Amygdala (tissue), 56 donors: ENCODE measurements around the gene APOL1.
"Not testable (repeated sequence)": the region's sequence is repeated elsewhere in the genome, so short reads cannot be mapped to it uniquely, and the experiment has no call there.

Experiments used
- DNase-seq, 56 donors: peaks; one replicate each; lab custom pipeline; 2025; lab: John Stamatoyannopoulos, UW

Gene APOL1

DNA sequence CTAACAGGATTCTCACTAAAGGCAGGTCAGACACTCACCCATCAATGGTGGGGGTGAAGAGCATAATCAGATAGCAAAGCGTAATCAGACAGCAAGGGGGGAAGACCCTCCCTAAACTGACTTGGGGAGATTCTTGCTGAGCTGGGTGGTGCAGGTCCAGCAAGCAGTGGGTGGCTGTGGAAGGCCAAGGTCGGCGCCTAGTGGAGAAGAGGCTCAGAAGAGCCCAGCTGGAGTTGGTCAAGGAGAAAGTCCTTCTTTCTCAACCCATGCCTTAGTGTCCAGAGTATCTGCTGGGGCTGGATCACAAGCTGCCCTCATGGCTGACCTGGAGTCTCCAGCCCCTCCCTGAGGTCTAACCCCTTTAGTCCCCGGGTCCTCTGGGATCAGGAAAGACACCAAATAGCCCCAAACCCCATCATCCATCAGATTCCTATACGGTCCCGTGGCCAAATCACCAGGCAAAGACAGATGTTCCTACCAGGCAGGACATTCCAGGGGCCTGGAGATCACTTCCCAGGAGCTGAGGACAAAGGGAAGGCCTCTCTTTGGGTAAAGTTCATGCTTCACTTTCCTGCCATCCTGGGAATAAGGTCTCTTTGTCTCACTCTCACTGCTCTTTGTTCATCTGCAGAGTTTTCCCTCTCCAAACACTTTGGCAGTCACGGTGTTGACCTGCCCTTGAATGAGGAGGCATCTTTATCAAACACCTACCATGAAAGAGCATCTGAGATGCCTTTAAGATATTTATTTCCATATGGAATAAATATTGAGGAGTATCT, 11.1 kb downstream of the APOL1 start:
- DNase-seq = not testable (repeated sequence)

DNA sequence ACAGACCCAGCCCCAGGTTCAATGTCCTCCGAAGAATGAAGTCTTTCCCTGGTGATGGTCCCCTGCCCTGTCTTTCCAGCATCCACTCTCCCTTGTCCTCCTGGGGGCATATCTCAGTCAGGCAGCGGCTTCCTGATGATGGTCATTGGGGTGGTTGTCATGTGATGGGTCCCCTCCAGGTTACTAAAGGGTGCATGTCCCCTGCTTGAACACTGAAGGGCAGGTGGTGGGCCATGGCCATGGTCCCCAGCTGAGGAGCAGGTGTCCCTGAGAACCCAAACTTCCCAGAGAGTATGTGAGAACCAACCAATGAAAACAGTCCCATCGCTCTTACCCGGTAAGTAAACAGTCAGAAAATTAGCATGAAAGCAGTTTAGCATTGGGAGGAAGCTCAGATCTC, 14.1 kb downstream of the APOL1 start:
- no peak for DNase-seq

DNA sequence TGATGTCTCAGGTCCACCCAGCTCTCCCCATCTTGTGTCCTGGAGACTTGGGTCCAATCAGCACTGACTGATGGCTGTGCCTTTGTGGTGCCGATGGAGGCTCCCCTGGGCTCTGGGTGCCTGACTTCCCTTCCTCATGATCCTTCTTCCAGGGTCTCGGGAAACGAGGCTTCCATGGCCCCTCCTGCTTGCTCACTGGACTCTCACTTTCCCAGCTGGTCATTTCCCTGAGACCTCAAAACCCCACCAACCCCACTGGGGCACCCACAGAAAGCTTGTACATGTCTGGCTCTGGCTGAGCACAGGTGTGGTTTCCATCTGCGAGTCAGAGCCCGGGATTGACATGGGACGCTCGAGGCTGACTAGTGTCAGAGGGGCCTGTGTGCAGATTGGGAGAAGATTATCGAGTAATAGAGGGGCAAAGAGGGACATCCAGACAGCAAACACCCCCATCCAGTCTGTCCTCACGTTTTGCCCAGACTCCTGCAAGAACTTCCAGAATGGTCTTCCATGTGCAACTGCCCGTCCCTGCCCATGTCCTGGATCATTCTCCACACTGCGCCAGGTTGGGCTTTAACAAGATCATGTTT, 15.1 kb downstream of the APOL1 start:
- no peak for DNase-seq

GRCh38 chr22:36271231-36271630, 18.3 kb downstream of the APOL1 start:
- DNase-seq = not testable (repeated sequence)

DNA sequence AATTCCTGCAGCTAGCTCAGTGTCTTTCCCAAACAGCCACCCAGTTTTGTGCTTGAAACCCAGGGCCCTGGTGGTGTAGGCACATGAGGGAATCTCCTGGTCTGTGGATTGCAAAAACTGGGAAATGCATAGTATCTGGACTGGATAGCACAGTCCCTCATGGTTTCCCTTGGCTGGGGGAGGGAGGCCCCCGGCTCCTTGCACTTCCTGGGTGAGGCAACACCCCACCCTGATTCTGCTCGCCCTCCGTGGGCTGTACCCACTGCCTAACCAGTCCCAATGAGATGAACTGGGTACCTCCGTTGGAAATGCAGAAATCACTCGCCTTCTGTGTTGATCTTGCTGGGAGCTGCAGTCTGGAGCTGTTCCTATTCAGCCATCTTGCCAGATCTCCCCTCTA, 19.0 kb downstream of the APOL1 start:
- DNase-seq = not testable (repeated sequence)

- no peak for DNase-seq
These were observed 21.6 kb downstream of the APOL1 start for GRCh38 chr22:36274531-36274930.

DNA sequence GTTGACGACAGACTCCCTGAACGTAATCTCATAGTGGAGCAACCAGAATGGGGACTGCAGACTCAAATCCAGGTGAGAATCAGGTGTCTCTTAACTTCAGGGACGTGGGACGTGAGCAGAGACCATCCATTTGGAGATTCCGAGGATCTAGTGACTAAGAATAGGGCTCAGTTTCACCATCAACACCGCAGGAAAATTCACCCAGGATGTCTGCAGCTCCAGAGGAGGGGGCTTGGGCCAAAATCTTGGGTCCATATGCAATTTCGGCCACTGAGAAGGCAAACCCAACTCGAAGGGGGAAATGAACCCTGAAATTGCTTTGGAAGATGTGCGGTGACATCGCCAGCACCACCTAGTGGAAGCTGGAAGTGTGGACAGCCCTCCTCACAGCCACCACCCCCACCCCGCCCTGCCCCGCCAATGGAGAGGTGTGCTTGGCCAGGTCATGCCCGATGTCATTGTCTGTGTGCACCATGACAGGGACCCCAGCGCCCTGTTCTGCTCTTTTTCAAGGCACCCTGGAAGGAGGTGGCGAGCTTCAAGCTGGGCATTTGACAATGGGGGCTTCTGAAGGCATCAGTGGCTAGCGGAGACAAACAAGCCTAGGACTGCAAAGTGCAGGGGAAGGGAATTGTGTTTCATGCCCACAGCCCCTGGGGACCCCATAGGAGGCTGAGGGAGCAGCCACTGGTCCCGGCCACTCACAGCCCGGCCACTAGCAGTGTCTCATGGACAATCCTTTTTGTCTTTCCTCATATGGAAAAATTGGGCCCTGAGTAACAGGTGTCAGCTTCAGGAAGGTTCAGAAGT, 24.8 kb downstream of the APOL1 start:
- peak in 29 of 56 donors; percentile 8 to 66 (median 30) for DNase-seq

DNA sequence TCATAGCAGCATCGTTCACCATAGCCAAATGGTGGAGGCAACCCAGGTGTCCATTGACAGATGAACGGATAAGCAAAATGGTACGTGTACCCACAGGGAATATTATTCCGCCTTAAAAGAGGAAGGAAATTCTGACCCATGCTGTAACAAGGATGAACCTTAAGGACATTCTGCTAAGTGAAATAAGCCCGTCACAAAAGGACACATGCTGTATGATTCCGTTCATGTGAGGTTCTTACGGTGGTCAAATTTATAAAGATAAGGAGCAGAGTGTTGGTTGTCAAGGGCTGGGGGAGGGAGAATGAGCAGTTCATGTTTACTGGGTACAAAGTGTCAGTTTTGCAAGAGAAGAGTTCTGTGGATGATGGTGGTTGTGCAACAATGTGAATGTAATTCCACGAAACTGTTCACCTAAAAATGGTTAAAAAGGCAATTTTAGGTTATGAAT, 26.3 kb downstream of the APOL1 start:
- DNase-seq = no peak

DNA sequence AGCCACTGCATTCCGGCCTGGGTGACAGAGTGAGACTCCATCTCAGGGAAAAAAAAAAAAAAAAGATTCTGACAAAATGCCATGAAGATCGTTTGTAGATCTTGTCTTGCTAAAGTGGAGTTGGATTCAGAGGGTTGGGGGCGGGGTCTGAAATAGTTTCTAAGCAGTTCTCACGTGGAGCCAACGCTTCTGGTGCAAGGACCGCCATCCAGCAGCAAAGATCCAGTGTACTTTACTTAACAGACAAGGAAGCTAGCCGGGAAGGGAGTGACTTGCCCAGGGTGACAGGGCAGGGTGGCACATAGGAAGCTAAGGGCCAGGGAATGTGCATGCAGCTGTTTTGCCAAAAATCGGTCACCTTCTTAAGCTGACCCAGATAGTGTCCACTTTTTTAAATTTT, 27.4 kb downstream of the APOL1 start:
- no peak for DNase-seq

GRCh38 chr22:36281781-36282327, 28.9 kb downstream of the APOL1 start:
- DNase-seq = no peak

- DNase-seq = peak in 1 of 56 donors; percentile 5
These were observed 29.4 kb downstream of the APOL1 start for GRCh38 chr22:36282328-36282831.

DNA sequence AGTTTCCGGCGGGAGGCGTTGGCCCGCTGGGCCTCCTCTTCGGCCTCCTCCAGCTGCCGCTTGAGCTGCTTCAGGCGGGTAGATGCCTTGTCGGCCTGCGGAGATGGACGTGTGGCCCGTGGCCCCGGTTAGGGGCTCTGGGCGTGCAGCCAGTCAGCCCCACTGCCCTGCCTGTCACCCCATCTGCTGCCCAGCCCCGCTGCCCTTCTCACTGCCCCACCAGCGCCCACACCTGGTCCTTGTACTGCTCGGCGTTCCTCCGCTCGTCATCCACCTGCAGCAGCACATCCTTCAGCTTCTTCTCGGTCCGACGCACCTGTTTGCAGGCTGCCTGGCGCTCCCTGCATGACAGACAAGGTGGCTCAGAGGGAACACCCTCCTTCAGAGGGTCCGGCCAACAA, 31.2 kb downstream of the APOL1 start:
- no peak for DNase-seq

DNA sequence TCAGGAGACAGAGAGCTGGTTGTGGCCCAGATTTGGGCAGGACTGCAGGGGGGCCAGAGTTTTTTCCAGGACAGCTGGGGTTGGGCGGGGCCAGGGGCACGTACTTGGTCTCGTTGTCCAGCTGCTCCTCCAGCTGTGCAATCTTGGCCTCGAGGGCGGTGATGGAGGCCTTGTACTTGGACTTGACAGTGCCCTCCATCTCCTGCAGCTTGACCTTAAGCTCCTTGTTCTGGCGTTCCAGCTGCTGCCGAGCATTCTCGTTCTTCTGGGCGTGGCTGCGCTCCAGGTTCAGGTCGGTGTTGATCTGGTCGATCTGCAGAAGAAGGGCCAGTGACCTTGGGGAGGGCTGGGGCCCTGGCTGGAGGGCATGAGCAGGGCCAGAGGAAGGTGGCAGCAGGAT, 32.1 kb downstream of the APOL1 start:
- no peak for DNase-seq

GRCh38 chr22:36285545-36285944, 32.6 kb downstream of the APOL1 start:
- DNase-seq = no peak

DNA sequence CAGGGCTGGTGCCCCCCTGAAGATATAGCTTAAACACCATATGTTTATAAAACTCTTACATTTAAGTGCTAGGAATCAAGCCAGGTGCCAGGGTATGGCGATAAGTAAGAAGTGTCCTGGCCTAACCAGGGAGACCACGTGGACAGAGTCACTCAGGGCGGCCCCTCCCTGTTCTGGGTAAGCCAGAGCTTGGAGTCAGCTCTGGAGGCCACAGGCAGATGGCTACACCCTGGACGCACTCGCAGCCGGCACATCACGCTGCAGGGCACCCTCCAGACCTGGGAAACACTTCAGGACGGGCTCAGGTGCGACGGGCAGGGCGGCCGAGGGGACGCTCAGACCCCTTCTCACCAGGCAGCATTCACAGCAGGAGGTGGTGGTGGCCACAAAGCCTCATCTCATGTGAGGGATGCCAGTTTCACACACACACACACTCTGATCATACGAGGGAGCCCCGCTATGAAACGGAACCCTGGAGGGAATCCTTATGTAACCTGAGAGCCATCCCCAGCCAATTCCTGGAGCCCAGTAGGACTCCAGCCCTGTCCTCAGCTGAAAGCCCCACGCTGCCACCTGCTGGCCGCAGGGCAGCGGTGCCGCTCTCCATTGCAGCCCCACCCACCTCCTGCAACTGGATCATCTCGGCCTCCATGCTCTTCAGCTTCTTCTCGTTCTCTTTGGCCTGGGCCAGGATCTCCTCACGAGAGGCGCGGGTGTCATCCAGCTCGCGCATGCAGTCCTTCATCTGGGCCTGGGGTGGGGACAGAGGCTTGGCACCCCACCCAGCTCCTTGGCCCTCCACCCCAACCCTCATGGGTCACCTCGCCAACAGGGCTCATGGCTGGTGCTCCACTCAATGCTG, 33.4 kb downstream of the APOL1 start:
- peak in 52 of 56 donors; percentile 12 to 83 (median 51) for DNase-seq

DNA sequence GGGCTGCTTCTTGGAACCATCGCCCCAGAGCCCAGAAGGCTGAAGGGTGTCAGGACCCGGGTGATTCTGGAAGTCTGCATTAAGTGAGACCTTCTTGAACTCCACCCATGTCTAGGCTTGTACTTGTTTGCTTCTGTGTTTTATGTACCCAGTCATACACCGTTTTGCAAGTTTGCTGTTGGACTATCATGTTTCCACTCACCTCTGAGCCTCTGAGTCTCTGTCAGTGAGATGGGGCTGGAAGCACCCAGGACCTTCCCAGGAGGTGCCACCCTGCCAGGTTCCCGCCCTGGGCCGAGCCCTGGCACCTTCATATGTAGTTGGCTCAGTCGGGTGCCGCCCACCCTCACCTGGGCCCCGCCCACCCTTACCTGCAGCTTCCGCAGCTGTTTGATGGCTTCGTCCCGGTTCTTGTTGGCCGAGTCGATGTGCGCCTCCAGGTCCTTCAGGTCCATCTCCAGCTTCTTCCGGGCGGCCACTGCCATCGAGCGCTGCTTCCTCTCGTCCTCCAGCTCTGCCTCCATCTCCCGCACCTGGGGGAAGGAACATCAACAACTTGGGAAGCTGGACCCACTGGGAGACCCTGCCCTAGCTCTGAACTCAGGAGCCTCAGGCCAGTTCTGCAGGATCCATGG, 35.1 kb downstream of the APOL1 start:
- no peak for DNase-seq

DNA sequence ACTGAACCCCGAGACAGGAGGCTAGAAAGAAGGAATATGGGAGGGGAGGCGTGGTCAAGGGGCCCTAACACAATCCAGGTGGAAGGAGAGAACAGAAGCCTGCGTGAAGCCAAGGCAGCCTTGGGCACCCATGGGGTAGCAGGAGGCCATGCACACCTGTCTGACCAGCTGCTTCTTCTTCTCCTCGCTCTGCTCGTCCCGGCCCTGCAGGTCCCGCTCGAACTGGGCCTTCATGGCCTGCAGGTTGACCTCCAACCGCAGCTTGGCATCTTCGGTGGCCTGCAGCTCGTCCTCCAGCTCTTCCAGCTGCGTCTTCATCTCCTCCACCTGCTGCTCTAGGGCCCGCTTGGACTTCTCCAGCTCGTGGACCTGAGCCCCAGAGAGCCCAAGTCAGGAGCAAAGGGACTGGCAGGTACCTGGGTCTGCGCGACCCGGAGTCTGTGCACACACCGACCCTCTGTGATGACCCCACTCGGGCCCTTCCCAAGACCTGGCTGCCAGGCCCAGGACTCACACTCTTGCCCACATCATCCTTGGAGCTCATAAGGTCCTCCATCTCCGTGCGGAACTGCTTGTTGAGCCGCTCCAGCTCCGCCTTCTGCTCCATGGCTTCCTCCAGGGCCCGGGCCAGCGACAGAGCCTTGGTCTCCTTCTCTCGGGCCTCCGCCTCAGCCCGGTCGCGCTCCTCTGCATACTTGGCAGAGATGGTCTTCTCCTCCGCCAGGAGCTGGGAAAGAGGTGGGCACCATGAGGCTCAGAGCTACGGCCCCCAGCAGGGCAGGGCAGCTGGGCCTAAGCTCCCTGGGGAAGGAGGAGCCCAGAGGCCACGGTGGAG, 35.9 kb downstream of the APOL1 start:
- DNase-seq = no peak

- no peak for DNase-seq
These were observed 36.5 kb downstream of the APOL1 start for GRCh38 chr22:36289406-36289870.
